HG03575 (cell line): ENCODE data around the gene KRTAP5-6.

ENCODE experiments used
- ATAC-seq: cut with Tn5 transposase; IDR thresholded peaks from one replicate; pipeline ENCODE4 v1.9.1; 2021; ENCODE audit not compliant: unreplicated experiment, insufficient number of reproducible peaks, low FRiP score; ENCODE audit errors: extremely low read depth

The KRTAP5-6 gene

GRCh38 chr11:1742371-1742770 lies 45.4 kb downstream of the KRTAP5-6 start:
- ATAC-seq: no peak

DNA sequence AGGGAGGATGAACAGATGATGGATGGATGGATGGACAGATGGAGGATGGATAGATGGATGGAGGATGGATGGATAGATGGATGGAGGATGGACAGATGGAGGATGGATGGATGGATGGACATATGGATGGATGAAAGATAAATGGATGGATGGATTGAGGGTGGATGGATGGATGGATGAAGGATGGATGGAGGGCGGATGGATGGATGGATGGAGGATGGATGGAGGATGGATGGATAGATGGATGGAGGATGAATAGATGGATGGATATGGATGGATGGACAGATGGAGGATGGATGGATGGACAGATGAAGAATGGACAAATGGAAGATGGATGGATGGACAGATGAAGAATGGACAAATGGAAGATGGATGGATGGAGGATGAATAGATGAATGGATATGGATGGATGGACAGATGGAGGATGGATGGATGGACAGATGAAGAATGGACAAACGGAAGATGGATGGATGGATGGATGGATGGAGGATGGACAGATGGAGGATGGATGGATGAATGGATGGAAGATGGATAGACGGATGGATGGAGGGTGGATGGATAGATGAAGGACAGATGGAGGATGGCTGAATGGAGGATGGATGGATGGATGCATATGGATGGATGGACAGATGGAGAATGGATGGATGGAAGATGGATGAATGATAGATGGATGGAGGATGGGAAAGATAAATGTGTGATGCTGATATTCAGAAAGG lies 46.0 kb downstream of the KRTAP5-6 start:
- no peak for ATAC-seq

DNA sequence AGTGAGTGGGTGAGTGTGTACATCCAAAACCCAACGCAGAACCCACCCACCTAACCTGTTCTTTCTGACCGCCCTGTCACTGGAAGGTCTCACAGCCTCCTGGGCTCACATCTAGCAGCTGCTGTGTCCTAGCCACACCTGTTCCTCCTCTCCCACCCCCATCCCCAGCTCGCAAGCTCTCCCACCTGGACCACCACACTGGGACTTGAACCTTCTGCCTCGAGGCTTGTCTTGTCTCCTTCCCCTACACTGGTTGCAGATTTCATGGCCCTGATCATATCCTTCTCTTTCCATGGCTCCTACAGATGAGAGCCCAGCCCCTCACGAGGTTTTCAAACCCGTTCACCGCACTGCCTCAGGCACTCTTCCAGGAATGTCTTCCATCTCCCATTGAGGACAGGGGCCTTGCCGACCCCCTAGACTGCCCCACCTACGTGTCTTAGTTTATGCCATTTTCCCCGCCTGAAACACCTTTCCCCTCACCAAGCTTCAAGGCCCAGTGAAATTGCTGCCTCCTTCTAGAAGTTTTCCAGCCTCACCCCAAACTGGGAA lies 46.7 kb downstream of the KRTAP5-6 start:
- no peak for ATAC-seq

GRCh38 chr11:1744137-1744886 lies 47.3 kb downstream of the KRTAP5-6 start:
- ATAC-seq: no peak

- ATAC-seq: no peak
Measured at GRCh38 chr11:1744891-1745700, 48.1 kb downstream of the KRTAP5-6 start.

- ATAC-seq: no peak
Measured at GRCh38 chr11:1745701-1746320, 48.8 kb downstream of the KRTAP5-6 start.

DNA sequence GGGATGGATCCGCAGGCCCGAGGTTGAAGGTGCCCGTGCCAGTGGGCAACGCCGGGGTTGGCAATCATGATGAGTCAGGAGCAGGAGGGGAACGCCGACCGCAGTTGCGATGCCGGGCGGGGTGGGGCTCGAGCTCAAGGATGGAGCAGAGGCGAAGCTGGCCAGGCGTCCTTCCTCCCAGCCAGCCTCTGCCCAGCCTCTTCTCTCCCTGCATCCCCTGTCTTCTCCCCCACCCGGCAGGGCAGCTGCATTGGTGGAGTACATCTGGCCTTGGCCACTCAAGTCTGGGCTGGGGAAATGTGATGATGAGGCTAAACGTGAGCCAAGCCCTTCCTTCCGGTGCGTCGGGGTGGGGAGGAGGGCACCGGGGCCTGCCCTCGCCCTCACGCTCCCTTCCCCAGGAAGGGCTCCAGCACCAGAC lies 49.5 kb downstream of the KRTAP5-6 start:
- no peak for ATAC-seq

GRCh38 chr11:1746956-1747752 lies 50.2 kb downstream of the KRTAP5-6 start:
- no peak for ATAC-seq
